Sigmoid colon (tissue), 4 donors: ENCODE results near the gene GRM5.

Experiments used
- EP300 ChIP-seq, 4 donors: sonication (generic); formaldehyde crosslinking; IDR thresholded peaks; one replicate each; pipeline ENCODE4 v1.6.1; 2017; ENCODE audit warnings: antibody characterized with exemption in 4 of 4
- POLR2A ChIP-seq, 2 donors: fragments of 450-650 bp; IDR thresholded peaks; one replicate each; pipeline ENCODE4 v1.6.1; 2016; ENCODE audit warnings: antibody characterized with exemption in 2 of 2, mild to moderate bottlenecking in 2 of 2, moderate library complexity in 2 of 2
- TF ChIP-seq, protein P1 (sequence below), 4 experiments: fragments of 450-650 bp in 3 of 4; fragments of 200-600 bp in 1 of 4; IDR thresholded peaks; one replicate each; pipeline ENCODE4 v1.5.1; 2016 to 2019; ENCODE audit warnings: antibody characterized with exemption in 4 of 4, mild to moderate bottlenecking in 3 of 4, moderate library complexity in 2 of 4

DNA sequence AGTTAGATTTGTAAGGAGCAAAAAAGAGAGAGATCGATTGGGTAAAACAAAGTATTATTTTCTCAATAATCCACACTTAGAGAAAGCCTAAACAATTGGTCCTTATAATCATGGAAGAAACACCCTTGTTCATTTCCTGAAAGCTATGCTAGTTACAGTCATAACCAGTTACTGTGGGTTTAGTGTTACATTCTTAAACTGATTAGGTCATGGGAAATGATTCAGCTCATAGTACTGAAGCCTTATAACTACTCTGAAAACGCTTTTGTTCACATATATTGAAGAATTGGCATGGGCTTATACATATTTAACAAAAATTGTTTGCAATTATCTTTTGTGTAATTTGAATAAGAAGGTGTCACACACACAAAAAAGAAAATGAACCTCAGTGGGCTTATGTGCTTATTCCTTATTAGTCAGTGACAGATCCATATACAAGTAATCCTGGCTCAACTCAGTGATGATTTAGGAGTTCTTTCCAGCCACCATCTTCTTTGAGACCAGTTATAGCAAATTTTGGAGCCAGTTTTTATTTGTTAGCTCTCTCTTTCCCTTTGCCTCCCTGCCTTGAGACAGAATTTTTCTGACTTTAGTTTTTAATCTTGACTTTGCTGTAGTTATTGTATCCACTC, 529.8 kb downstream of the GRM5 start:
- TF ChIP-seq, protein P1, sequence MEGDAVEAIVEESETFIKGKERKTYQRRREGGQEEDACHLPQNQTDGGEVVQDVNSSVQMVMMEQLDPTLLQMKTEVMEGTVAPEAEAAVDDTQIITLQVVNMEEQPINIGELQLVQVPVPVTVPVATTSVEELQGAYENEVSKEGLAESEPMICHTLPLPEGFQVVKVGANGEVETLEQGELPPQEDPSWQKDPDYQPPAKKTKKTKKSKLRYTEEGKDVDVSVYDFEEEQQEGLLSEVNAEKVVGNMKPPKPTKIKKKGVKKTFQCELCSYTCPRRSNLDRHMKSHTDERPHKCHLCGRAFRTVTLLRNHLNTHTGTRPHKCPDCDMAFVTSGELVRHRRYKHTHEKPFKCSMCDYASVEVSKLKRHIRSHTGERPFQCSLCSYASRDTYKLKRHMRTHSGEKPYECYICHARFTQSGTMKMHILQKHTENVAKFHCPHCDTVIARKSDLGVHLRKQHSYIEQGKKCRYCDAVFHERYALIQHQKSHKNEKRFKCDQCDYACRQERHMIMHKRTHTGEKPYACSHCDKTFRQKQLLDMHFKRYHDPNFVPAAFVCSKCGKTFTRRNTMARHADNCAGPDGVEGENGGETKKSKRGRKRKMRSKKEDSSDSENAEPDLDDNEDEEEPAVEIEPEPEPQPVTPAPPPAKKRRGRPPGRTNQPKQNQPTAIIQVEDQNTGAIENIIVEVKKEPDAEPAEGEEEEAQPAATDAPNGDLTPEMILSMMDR (IDR thresholded peaks at IDR 0.05): no peak
- no peak for TF ChIP-seq EP300 (IDR thresholded peaks at IDR 0.05)
- TF ChIP-seq POLR2A (IDR thresholded peaks at IDR 0.05): no peak
